Measurements from ENCODE around the gene MAT2A. TPM values are rescaled to one million over a fixed set of nuclear protein-coding genes. Genes with fewer than 3 reads are reported as not detected.

Gene MAT2A
- total RNA-seq, 4 donors from 2014 or later = 33.2 to 131 (median 56.0) TPM

DNA sequence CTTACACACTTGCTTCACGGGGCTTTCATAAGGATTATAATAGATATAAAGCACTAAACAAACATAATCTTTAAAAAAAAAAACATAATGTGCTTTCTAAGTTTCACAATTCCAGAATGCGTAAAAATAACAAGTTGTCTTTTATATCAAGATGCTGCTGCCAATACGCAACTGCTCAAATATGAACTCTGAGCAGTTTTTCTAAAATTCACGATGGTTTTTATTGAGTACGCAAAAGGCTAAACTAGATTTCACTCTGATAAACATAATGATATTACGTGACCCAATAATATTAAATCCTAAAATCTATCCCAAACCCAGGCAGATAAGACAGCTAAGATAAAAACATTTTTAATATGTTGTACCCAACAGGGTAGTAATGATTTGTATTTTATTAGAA, 24.6 kb upstream of the MAT2A start:
- TF ChIP-seq POLR2A (IDR thresholded peaks at IDR 0.05) = no peak
- TF ChIP-seq, protein P1, sequence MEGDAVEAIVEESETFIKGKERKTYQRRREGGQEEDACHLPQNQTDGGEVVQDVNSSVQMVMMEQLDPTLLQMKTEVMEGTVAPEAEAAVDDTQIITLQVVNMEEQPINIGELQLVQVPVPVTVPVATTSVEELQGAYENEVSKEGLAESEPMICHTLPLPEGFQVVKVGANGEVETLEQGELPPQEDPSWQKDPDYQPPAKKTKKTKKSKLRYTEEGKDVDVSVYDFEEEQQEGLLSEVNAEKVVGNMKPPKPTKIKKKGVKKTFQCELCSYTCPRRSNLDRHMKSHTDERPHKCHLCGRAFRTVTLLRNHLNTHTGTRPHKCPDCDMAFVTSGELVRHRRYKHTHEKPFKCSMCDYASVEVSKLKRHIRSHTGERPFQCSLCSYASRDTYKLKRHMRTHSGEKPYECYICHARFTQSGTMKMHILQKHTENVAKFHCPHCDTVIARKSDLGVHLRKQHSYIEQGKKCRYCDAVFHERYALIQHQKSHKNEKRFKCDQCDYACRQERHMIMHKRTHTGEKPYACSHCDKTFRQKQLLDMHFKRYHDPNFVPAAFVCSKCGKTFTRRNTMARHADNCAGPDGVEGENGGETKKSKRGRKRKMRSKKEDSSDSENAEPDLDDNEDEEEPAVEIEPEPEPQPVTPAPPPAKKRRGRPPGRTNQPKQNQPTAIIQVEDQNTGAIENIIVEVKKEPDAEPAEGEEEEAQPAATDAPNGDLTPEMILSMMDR (IDR thresholded peaks at IDR 0.05 in 4 of 5, conservative IDR thresholded peaks at IDR 0.05 in 1 of 5) = no peak
- no peak for ATAC-seq
- intact Hi-C loops (cut with DNase I; ENCODE audit: low total_unique reads) = no loop called here

DNA sequence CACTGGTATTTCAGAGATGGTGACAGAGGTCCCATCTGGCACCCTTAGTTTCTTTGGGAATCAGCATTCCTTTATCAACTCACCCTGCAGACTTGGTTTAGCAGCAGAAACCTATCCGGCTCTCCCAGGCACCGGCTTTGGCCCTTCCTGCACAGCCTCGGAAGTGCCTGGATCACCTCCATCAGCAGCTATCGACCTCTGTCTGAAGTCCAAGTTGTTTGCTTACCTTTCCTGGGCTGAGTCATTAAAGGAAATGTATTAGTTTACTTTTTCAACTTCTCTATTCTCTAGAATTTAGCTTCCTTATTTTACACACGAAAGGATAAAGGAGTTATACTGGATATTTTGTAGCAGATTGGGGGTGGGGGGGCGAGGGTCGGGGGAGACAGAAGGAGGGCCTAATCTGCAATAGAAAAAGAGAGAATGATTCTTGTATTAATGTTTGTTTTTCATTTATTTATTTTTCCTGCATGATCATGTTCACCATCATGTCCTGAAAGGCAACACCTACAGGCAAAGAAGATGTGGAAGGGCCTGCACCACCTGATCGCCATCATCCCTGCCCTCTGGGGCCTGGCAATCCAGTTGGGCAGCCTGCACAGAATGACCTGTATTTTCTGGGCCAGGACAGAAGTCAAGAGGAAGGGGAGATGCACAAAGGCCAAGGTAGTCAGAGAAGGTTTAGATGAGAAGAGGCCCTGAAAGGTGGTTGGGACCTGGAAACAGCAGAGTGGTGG, 22.1 kb upstream of the MAT2A start:
- H3K27ac ChIP-seq = no peak overlapping the region
- no peaks in the 10 kb centered on the region for H3K4me1 ChIP-seq
- ATAC-seq = no peak

More for the DNA sequence above, 24.6 kb upstream of the MAT2A start:
- Histone ChIP-seq H3K27me3 (no peaks in the 10 kb centered on the region), H3K4me1 (peaks cover 4 to 7% of the 10 kb centered on the region in 2 donors), H3K36me3 (no peaks in the 10 kb centered on the region), H3K4me3 (no peak overlapping the region), H3K9me3 (no peaks in the 10 kb centered on the region), H3K27ac (no peak overlapping the region)
- in situ Hi-C loops (cut with MboI; ENCODE audit: low sequenced_read_pairs in 4 of 4) = no loop called here
- no peak for DNase-seq

DNA sequence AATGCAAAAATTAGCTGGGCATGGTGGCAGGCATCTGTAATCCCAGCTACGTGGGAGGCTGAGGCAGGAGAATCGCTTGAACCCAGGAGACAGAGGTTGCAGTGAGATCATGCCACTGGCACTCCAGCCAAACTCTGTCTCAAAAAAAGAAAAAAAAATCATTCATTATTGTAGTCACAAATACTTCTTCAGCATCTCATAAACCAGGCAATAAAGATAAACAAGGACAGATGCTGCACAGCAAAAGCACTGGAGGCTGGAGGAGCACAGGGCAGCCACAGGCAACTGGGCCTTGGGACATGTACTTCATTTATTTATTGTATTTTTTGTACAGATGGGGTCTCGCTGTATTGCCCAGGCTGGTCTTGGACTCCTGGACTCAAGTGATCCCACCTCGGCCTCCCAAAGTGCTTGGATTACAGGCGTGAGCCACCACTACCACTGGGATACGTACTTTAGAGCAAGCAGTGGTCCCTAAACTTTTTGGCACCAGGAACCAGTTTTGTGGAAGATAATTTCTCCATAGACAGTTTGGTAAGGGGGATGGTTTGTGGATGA, 16.8 kb upstream of the MAT2A start:
- H3K4me1 ChIP-seq = no peaks in the 10 kb centered on the region
- in situ Hi-C loops (cut with MboI; ENCODE audit: low sequenced_read_pairs in 4 of 4) (no loop called here), intact Hi-C loops (cut with DNase I; ENCODE audit: low total_unique reads) (no loop called here)

More for the DNA sequence above, 22.1 kb upstream of the MAT2A start:
- no peak for DNase-seq
- H3K4me3 ChIP-seq = no peak overlapping the region
- no peaks in the 10 kb centered on the region for H3K36me3 ChIP-seq
- TF ChIP-seq, protein P1 (IDR thresholded peaks at IDR 0.05 in 4 of 5, conservative IDR thresholded peaks at IDR 0.05 in 1 of 5) = no peak
- TF ChIP-seq POLR2A (IDR thresholded peaks at IDR 0.05) = no peak
- intact Hi-C loops (cut with DNase I; ENCODE audit: low total_unique reads) (no loop called here), in situ Hi-C loops (cut with MboI; ENCODE audit: low sequenced_read_pairs in 4 of 4) (no loop called here)
- no peaks in the 10 kb centered on the region for H3K27me3 ChIP-seq
- H3K9me3 ChIP-seq = no peaks in the 10 kb centered on the region

DNA sequence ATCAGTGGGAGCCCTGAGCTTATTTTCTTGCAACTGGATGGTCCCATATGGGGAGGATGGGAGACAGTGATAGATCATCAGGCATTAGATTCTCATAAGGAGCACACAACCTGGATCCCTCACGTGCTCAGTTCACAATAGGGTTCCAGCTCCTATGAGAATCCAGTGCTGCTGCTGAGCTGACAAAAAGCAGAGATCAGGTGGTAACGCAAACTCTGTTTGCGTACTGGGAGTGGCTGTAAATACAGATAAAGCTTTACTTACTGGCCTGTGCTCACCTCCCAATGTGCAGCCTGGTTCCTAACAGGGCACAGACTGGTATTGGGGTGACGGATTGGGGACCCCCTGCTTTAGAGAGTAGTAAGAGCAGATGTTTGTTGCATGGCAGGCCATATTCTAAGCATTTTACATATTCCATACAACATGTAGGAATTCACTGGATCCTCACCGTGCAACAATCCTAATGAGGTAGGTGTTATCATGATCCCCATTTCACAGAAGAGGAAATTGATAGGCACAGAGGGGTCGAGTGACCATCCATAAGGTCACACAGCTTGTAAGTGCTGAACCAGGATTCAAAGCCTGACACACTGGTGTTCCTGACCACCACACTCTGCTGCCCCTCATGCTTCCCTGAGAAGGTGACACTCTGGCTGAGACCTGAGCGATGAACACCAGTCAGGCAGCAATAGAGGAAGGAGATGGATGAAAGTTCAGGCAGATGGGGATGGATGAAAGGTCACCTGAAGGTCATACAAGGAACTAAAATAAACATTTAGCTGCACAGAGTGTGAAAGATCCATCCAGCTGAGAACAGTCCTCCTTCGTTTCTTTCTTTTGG, 15.7 kb upstream of the MAT2A start:
- ATAC-seq (no peak), DNase-seq (peak in 1 of 2 donors; percentile 1)
- in situ Hi-C loops (cut with MboI; ENCODE audit: low sequenced_read_pairs in 4 of 4) = no loop called here
- H3K4me1 ChIP-seq = no peaks in the 10 kb centered on the region
- no peak overlapping the region for H3K4me3 ChIP-seq
- TF ChIP-seq, protein P1 (IDR thresholded peaks at IDR 0.05 in 4 of 5, conservative IDR thresholded peaks at IDR 0.05 in 1 of 5) = no peak
- no peak for TF ChIP-seq POLR2A (IDR thresholded peaks at IDR 0.05)
- no peaks in the 10 kb centered on the region for H3K27me3 ChIP-seq
- H3K27ac ChIP-seq = peak overlapping the region in 2 of 4 donors; percentile 16 to 59
- intact Hi-C loops (cut with DNase I; ENCODE audit: low total_unique reads) = no loop called here
- no peaks in the 10 kb centered on the region for H3K9me3 ChIP-seq
- no peaks in the 10 kb centered on the region for H3K36me3 ChIP-seq

More for the DNA sequence above, 16.8 kb upstream of the MAT2A start:
- no peaks in the 10 kb centered on the region for H3K36me3 ChIP-seq
- no peaks in the 10 kb centered on the region for H3K27me3 ChIP-seq
- no peak overlapping the region for H3K27ac ChIP-seq
- TF ChIP-seq, protein P1 (IDR thresholded peaks at IDR 0.05 in 4 of 5, conservative IDR thresholded peaks at IDR 0.05 in 1 of 5) = no peak
- TF ChIP-seq POLR2A (IDR thresholded peaks at IDR 0.05) = no peak
- DNase-seq = no peak
- H3K4me3 ChIP-seq = no peak overlapping the region
- no peak for ATAC-seq
- H3K9me3 ChIP-seq = no peaks in the 10 kb centered on the region
